HG02798 (cell line): Measurements from ENCODE around the gene ANKRD40CL.

ENCODE experiments used
- ATAC-seq: cut with Tn5 transposase; IDR thresholded peaks from one replicate; pipeline ENCODE4 v1.9.1; 2021; ENCODE audit warnings: mild to moderate bottlenecking; ENCODE audit not compliant: unreplicated experiment, poor library complexity

Gene ANKRD40CL

GRCh38 chr17:50719924-50720794 is 47.2 kb downstream of the ANKRD40CL start:
- ATAC-seq = no peak

- peak; percentile 94 for ATAC-seq
These were observed 48.0 kb downstream of the ANKRD40CL start, which contains the start of gene LUC7L3 for GRCh38 chr17:50719144-50719923. LUC7L3 (plus strand) TSS chr17:50719603; CDS start chr17:50719733, 130 bp downstream.

- ATAC-seq = no peak
These were observed 51.8 kb downstream of the ANKRD40CL start for GRCh38 chr17:50715471-50715870.

- no peak for ATAC-seq
These were observed 54.7 kb downstream of the ANKRD40CL start for GRCh38 chr17:50712641-50713040.
